Mesenchymal stem cell (in vitro differentiated cells and primary cell): Measurements from ENCODE around the gene PTPRN2.

Experiments used
- DNase-seq: peaks from one replicate; pipeline ENCODE4 v3.0.0-alpha.2; 2013
- H2AFZ ChIP-seq: one replicate; pipeline ENCODE4 v1.6.1; 2013; ENCODE audit warnings: low read depth, mild to moderate bottlenecking, control low read depth, inconsistent platforms, low read length, moderate library complexity
- H2AK5ac ChIP-seq: 2 replicates; pipeline ENCODE4 v1.6.1; 2013; ENCODE audit warnings: low read length, moderate library complexity, mild to moderate bottlenecking, inconsistent platforms; ENCODE audit not compliant: severe bottlenecking
- H2BK120ac ChIP-seq: one replicate; pipeline ENCODE4 v1.6.1; 2013; ENCODE audit warnings: low read depth, mild to moderate bottlenecking, inconsistent platforms, low read length, moderate library complexity
- H2BK12ac ChIP-seq, 2 experiments: one replicate each; pipeline ENCODE4 v1.6.1; 2013; ENCODE audit warnings: inconsistent platforms in 2 of 2, low read length in 2 of 2, mild to moderate bottlenecking in 2 of 2, moderate library complexity in 2 of 2, control low read depth in 1 of 2
- H2BK15ac ChIP-seq: one replicate; pipeline ENCODE4 v1.6.1; 2013; ENCODE audit warnings: mild to moderate bottlenecking, low read depth, inconsistent platforms; ENCODE audit not compliant: poor library complexity, severe bottlenecking
- H2BK5ac ChIP-seq: 2 replicates; pipeline ENCODE4 v1.6.1; 2013; ENCODE audit warnings: low read depth, mild to moderate bottlenecking, low read length, control low read depth, inconsistent platforms; ENCODE audit not compliant: poor library complexity, severe bottlenecking
- H3K14ac ChIP-seq, 2 experiments: one replicate each; pipeline ENCODE4 v1.6.1; 2013; ENCODE audit warnings: inconsistent platforms in 2 of 2, low read length in 2 of 2, control low read depth in 1 of 2, mild to moderate bottlenecking in 1 of 2, moderate library complexity in 1 of 2
- H3K18ac ChIP-seq, 2 experiments: one replicate each; pipeline ENCODE4 v1.6.1; 2013; ENCODE audit warnings: inconsistent platforms in 2 of 2, low read length in 2 of 2, control low read depth in 1 of 2, low read depth in 1 of 2, mild to moderate bottlenecking in 1 of 2
- H3K23ac ChIP-seq, 2 experiments: one replicate each; pipeline ENCODE4 v1.6.1; 2013; ENCODE audit warnings: inconsistent platforms in 2 of 2, low read length in 2 of 2, mild to moderate bottlenecking in 2 of 2, moderate library complexity in 2 of 2, control low read depth in 1 of 2
- H3K27ac ChIP-seq: 2 replicates; pipeline ENCODE4 v1.5.1; 2013; ENCODE audit warnings: mild to moderate bottlenecking, moderate library complexity, low read length, control low read depth, inconsistent platforms; ENCODE audit not compliant: poor library complexity, severe bottlenecking
- H3K27me3 ChIP-seq, 2 experiments: 2 replicates each; pipeline versions ENCODE4 v1.6.1 to v1.7.0; 2013; ENCODE audit warnings: low read length in 2 of 2, mild to moderate bottlenecking in 2 of 2, moderate library complexity in 2 of 2, control low read depth in 1 of 2, inconsistent platforms in 1 of 2; ENCODE audit not compliant: control insufficient read depth in 1 of 2, insufficient read depth in 1 of 2
- H3K36me3 ChIP-seq, 2 experiments: 2 replicates each; pipeline versions ENCODE4 v1.6.1 to v1.7.0; 2013; ENCODE audit warnings: low read length in 2 of 2, control low read depth in 1 of 2, inconsistent platforms in 1 of 2, low read depth in 1 of 2, mild to moderate bottlenecking in 1 of 2; ENCODE audit not compliant: insufficient read depth in 2 of 2, control insufficient read depth in 1 of 2
- H3K4ac ChIP-seq, 2 experiments: one replicate each; pipeline ENCODE4 v1.6.1; 2013; ENCODE audit warnings: inconsistent platforms in 2 of 2, low read length in 2 of 2, mild to moderate bottlenecking in 2 of 2, moderate library complexity in 2 of 2, control low read depth in 1 of 2, low read depth in 1 of 2
- H3K4me1 ChIP-seq: 2 replicates; pipeline ENCODE4 v1.6.1; 2013; ENCODE audit warnings: low read depth, low read length, control low read depth; ENCODE audit not compliant: control insufficient read depth, insufficient read depth
- H3K4me2 ChIP-seq: 2 replicates; pipeline ENCODE4 v1.6.1; 2013; ENCODE audit warnings: low read length, mild to moderate bottlenecking, inconsistent platforms; ENCODE audit not compliant: poor library complexity, severe bottlenecking
- H3K4me3 ChIP-seq, 2 experiments: 2 replicates each; pipeline versions ENCODE4 v1.5.1 to v1.7.0; 2013; ENCODE audit warnings: low read length in 2 of 2, mild to moderate bottlenecking in 2 of 2, control low read depth in 1 of 2, low read depth in 1 of 2; ENCODE audit not compliant: insufficient read depth in 1 of 2
- H3K79me1 ChIP-seq: replicated peaks from 2 replicates; pipeline ENCODE4 v1.6.1; 2013; ENCODE audit warnings: mild to moderate bottlenecking, control low read depth, low read length, inconsistent platforms; ENCODE audit not compliant: poor library complexity, severe bottlenecking
- H3K9ac ChIP-seq: 2 replicates; pipeline ENCODE4 v1.7.0; 2013; ENCODE audit warnings: mild to moderate bottlenecking, low read length, moderate library complexity
- H3K9me3 ChIP-seq: 2 replicates; pipeline ENCODE4 v1.7.0; 2013; ENCODE audit warnings: mild to moderate bottlenecking, low read length; ENCODE audit not compliant: control insufficient read depth
- H4K8ac ChIP-seq: one replicate; pipeline ENCODE4 v1.6.1; 2013; ENCODE audit warnings: inconsistent platforms, mild to moderate bottlenecking, low read length, moderate library complexity
- H4K91ac ChIP-seq: one replicate; pipeline ENCODE4 v1.6.1; 2013; ENCODE audit warnings: mild to moderate bottlenecking, low read length, inconsistent platforms
- WGBS: methylation state at CpG from one replicate; pipeline ENCODE4 v1.1.7; 2013; ENCODE audit warnings: mixed read lengths; 5-methylcytosine and 5-hydroxymethylcytosine counted together

The PTPRN2 gene

DNA sequence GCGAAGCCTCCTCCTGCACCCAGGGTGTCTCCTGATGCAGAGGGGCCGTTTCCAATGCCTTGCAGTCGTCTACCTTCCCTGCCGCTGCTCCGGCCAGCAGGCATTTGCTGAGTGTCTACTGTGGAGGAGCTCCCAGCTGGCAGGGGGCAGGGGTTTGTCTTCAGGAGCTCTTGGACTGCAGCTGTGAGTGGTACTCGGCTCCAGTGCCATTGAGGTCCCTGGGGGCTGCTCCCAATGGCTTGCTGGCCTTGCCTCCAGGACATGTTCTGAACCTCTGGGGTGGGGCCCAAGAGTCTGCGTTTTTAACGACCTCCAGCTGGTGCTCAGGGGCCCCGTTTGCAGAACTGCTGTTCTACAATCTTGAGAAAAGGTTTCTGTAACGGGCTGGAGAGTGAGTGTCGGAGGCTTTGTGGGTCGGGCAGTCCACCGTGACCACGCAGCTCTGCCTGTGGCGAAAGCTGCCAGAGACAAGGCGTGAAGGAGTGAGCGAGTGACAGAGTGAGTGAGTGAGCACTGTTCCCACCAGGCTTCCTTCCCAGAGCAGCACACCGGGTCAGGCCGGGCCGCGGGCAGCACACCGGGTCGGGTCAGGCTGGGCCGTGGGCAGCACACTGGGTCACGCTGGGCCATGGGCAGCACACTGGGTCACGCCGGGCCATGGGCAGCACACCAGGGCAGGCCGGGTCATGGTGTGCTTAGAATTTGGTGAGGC, 520.2 kb downstream of the PTPRN2 start:
- Histone ChIP-seq H3K14ac (no peak overlapping the region), H2BK15ac (no peak overlapping the region), H4K8ac (no peak overlapping the region), H2BK5ac (no peak overlapping the region), H3K4ac (no peak overlapping the region), H3K4me1 (no peaks in the 10 kb centered on the region), H3K23ac (no peak overlapping the region), H3K9ac (no peak overlapping the region), H4K91ac (no peak overlapping the region), H3K18ac (no peak overlapping the region), H2BK12ac (no peak overlapping the region), H3K4me3 (no peak overlapping the region), H3K4me2 (no peak overlapping the region), H3K27ac (no peak overlapping the region), H2AK5ac (no peak overlapping the region), H3K27me3 (no peaks in the 10 kb centered on the region), H3K9me3 (peaks cover 3% of the 10 kb centered on the region), H3K79me1 (no peaks in the 10 kb centered on the region), H3K36me3 (no peaks in the 10 kb centered on the region), H2AFZ (no peak overlapping the region), H2BK120ac (no peak overlapping the region)
- WGBS: 85% methylated on average over 28 of the region's 28 CpGs
- no peak for DNase-seq

DNA sequence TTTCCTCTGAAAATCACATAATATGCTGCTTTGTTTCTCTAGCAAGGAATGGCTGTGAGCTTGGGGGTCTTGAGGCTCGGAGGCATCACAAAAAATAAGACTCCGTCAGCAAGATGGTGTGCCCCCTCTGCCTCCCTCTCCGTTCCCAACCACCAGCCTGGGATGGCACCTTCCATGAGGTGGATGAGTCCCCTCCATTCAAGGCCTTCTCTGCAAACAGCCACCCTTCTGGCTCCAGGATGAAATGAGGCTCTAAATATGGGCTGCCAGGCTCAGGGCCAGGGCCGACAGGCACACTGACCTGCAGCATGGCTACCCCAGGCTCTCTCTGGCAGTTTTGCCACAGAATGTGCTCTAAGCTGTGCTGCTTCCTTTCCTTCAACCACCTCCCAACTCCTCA, 521.5 kb downstream of the PTPRN2 start:
- H2BK15ac ChIP-seq: no peak overlapping the region
- H3K23ac ChIP-seq: no peak overlapping the region
- H3K4me1 ChIP-seq: no peaks in the 10 kb centered on the region
- H2BK120ac ChIP-seq: no peak overlapping the region
- no peak overlapping the region for H4K91ac ChIP-seq
- no peak for DNase-seq
- WGBS: 81% methylated on average over 4 of the region's 4 CpGs
- H2BK12ac ChIP-seq: no peak overlapping the region
- H2AFZ ChIP-seq: no peak overlapping the region
- no peak overlapping the region for H3K18ac ChIP-seq
- H3K27ac ChIP-seq: no peak overlapping the region
- no peak overlapping the region for H3K9ac ChIP-seq
- no peaks in the 10 kb centered on the region for H3K79me1 ChIP-seq
- no peak overlapping the region for H3K4ac ChIP-seq
- no peak overlapping the region for H3K4me2 ChIP-seq
- no peak overlapping the region for H4K8ac ChIP-seq
- no peaks in the 10 kb centered on the region for H3K27me3 ChIP-seq
- H3K36me3 ChIP-seq: no peaks in the 10 kb centered on the region
- H2BK5ac ChIP-seq: no peak overlapping the region
- H3K9me3 ChIP-seq: peaks cover 10% of the 10 kb centered on the region
- no peak overlapping the region for H3K4me3 ChIP-seq
- no peak overlapping the region for H2AK5ac ChIP-seq
- no peak overlapping the region for H3K14ac ChIP-seq

DNA sequence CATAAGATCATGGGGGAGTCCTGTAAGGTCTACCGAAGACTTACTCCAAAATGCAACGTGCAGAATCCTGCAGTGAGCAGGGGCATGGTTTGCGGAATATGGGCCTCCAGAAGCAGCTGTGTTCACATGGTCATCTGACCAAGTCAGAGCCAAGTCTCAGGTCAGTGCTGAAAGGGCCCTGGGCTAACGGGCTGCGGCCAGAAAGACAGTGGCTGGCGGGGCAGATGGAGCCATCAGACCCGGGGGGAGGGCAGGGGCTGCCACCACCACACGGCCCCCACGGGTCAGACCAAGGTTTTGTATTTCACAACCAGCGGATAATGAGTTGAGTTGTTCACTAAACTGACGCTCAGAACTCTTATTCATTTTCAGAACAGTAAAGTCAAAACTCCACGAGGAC, 522.3 kb downstream of the PTPRN2 start:
- no peak overlapping the region for H2BK5ac ChIP-seq
- H3K27me3 ChIP-seq: no peaks in the 10 kb centered on the region
- H2AFZ ChIP-seq: no peak overlapping the region
- H2AK5ac ChIP-seq: no peak overlapping the region
- H3K79me1 ChIP-seq: no peaks in the 10 kb centered on the region
- no peaks in the 10 kb centered on the region for H3K4me1 ChIP-seq
- H3K23ac ChIP-seq: no peak overlapping the region
- no peak overlapping the region for H3K14ac ChIP-seq
- H2BK120ac ChIP-seq: no peak overlapping the region
- DNase-seq: no peak
- no peak overlapping the region for H3K4me3 ChIP-seq
- no peak overlapping the region for H4K8ac ChIP-seq
- no peak overlapping the region for H3K9ac ChIP-seq
- no peak overlapping the region for H2BK12ac ChIP-seq
- no peak overlapping the region for H3K27ac ChIP-seq
- peaks cover 10% of the 10 kb centered on the region for H3K9me3 ChIP-seq
- H3K4me2 ChIP-seq: no peak overlapping the region
- no peak overlapping the region for H3K18ac ChIP-seq
- 69% methylated on average over 9 of the region's 12 CpGs for WGBS
- no peak overlapping the region for H3K4ac ChIP-seq
- H3K36me3 ChIP-seq: no peaks in the 10 kb centered on the region
- no peak overlapping the region for H4K91ac ChIP-seq
- H2BK15ac ChIP-seq: no peak overlapping the region

DNA sequence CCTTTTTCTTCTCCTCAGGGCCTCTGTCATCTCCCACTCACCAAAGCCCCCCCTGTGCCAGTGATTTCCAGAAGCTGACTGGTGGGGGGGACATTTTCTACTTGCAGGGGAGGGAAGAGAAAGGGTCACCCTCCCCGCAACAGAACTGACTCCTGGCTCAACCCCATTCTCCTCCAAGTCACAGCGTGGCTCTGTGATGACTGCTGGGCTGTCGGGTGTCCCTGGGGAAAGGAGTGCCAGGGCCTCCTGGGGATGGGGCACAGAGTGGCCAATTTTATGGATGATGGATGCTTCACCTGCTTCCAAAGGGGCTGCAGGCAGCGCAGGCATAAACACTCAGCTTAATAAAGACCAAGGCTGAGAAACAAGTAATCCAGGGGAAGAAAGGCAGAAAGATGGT, 523.0 kb downstream of the PTPRN2 start:
- Histone ChIP-seq H3K18ac (no peak overlapping the region), H3K4me1 (no peaks in the 10 kb centered on the region), H3K23ac (no peak overlapping the region), H4K8ac (no peak overlapping the region), H3K9ac (no peak overlapping the region), H3K27me3 (no peaks in the 10 kb centered on the region), H2BK120ac (no peak overlapping the region), H3K27ac (no peak overlapping the region), H3K4me3 (no peak overlapping the region), H2AK5ac (no peak overlapping the region), H2BK15ac (no peak overlapping the region), H3K79me1 (no peaks in the 10 kb centered on the region), H2AFZ (no peak overlapping the region), H2BK5ac (no peak overlapping the region), H3K4ac (no peak overlapping the region), H4K91ac (no peak overlapping the region), H3K36me3 (no peaks in the 10 kb centered on the region), H2BK12ac (no peak overlapping the region), H3K9me3 (peaks cover 8% of the 10 kb centered on the region), H3K4me2 (no peak overlapping the region), H3K14ac (no peak overlapping the region)
- DNase-seq: no peak
- WGBS: 96% methylated on average over 2 of the region's 4 CpGs
